K562 (cell line): ENCODE results near the gene ABLIM2. TPM values are rescaled to one million over a fixed set of nuclear protein-coding genes. Genes with fewer than 3 reads are reported as not detected.

ENCODE experiments used
- ATF4 ChIP-seq: fragments of 450-650 bp; formaldehyde crosslinking; IDR thresholded peaks from 2 replicates; pipeline ENCODE4 v1.4.0; 2022; ENCODE audit warnings: mild to moderate bottlenecking, moderate library complexity
- CHD1 ChIP-seq: fragments of 200-600 bp; sonication (generic); IDR thresholded peaks from one replicate; pipeline ENCODE4 v1.6.1; 2012; ENCODE audit warnings: mild to moderate bottlenecking, moderate library complexity, low read length, inconsistent platforms
- DLX4 ChIP-seq: fragments of 250-450 bp; sonication (Bioruptor Pico); IDR thresholded peaks from 2 replicates; pipeline ENCODE4 v1.6.1; 2021; ENCODE audit warnings: mild to moderate bottlenecking
- HMGXB4 ChIP-seq: sonication (generic); formaldehyde crosslinking; IDR thresholded peaks from 2 replicates; pipeline ENCODE4 v1.8.1; 2023; ENCODE audit warnings: mild to moderate bottlenecking, missing genetic modification reagents
- LEF1 ChIP-seq: fragments of 450-650 bp; IDR thresholded peaks from 2 replicates; pipeline ENCODE4 v1.6.1; 2016; ENCODE audit warnings: mild to moderate bottlenecking
- MTA2 ChIP-seq: fragments of 450-650 bp; IDR thresholded peaks from 2 replicates; pipeline ENCODE4 v1.6.1; 2016; ENCODE audit warnings: low read depth
- NCOA2 ChIP-seq, 2 experiments: fragments of 450-650 bp; IDR thresholded peaks; 2 replicates each; pipeline ENCODE4 v1.6.1; 2018; ENCODE audit warnings: mild to moderate bottlenecking in 2 of 2, moderate library complexity in 1 of 2; ENCODE audit not compliant: partially characterized antibody in 2 of 2
- PRMT5 ChIP-seq: sonication (generic); formaldehyde crosslinking; IDR thresholded peaks from 2 replicates; pipeline ENCODE4 v1.5.0; 2020; ENCODE audit warnings: missing genetic modification reagents
- SETDB1 ChIP-seq: IDR thresholded peaks from one replicate; pipeline ENCODE4 v1.6.1; 2012; ENCODE audit warnings: low read length, control low read depth, inconsistent platforms
- TAF1 ChIP-seq: IDR thresholded peaks from 2 replicates; pipeline ENCODE4 v1.6.1; 2011; ENCODE audit warnings: mild to moderate bottlenecking, low read length, moderate library complexity; ENCODE audit not compliant: insufficient read depth, control insufficient read depth, severe bottlenecking; ENCODE audit errors: extremely low read depth
- ZNF212 ChIP-seq: fragments of 450-650 bp; formaldehyde crosslinking; IDR thresholded peaks from 2 replicates; pipeline ENCODE4 v1.4.0; 2020; ENCODE audit warnings: mild to moderate bottlenecking
- ZNF232 ChIP-seq: sonication (generic); formaldehyde crosslinking; IDR thresholded peaks from 2 replicates; pipeline ENCODE4 v1.8.0; 2022; ENCODE audit warnings: mild to moderate bottlenecking, missing genetic modification reagents
- ZNF3 ChIP-seq: fragments of 250-450 bp; sonication (Bioruptor Pico); IDR thresholded peaks from 2 replicates; pipeline ENCODE4 v1.5.0; 2021; ENCODE audit warnings: mild to moderate bottlenecking, moderate library complexity
- ZNF41 ChIP-seq: fragments of 250-450 bp; sonication (Bioruptor Pico); conservative IDR thresholded peaks from 2 replicates; pipeline ENCODE4 v1.4.0; 2020; ENCODE audit warnings: mild to moderate bottlenecking
- ZNF695 ChIP-seq: fragments of 450-650 bp; formaldehyde crosslinking; IDR thresholded peaks from 2 replicates; pipeline ENCODE4 v1.4.0; 2020; ENCODE audit warnings: mild to moderate bottlenecking, moderate library complexity
- ZZZ3 ChIP-seq: fragments of 450-650 bp; IDR thresholded peaks from 2 replicates; pipeline ENCODE4 v1.6.1; 2016; ENCODE audit warnings: antibody characterized with exemption, mild to moderate bottlenecking, moderate library complexity
- polyA plus RNA-seq, 8 experiments: library from polyadenylated mRNA; depleted of rRNA in 4 of 8; stranded (reverse) in 5 of 8; unstranded in 3 of 8; fragments of >200 nt; fragmentation: Nextera tagmentation in 2 of 8; fragmentation: Illumina TruSeq in 1 of 8; extraction: Ambion mirVana in 2 of 8; extraction: Trizol in 1 of 8; gene quantifications; 2 replicates each; pipeline versions ENCODE4 v1.2.1 to v1.2.3, GENCODE V29; 2011 to 2014; ENCODE audit warnings: inconsistent platforms in 1 of 8, missing spikeins in 1 of 8
- total RNA-seq, 7 experiments: library from RNA; depleted of rRNA in 6 of 7; stranded (reverse); fragments of >200 nt in 6 of 7; fragmentation: Illumina TruSeq in 2 of 7; extraction: Trizol in 2 of 7; gene quantifications; 2 replicates each; pipeline versions ENCODE4 v1.2.1 to v1.2.3, GENCODE V29; 2011 to 2021; ENCODE audit warnings: low replicate concordance in 1 of 7
- TF ChIP-seq, protein P1 (sequence below): fragments of 250-450 bp; sonication (Bioruptor Pico); IDR thresholded peaks from 2 replicates; pipeline ENCODE4 v1.4.0; 2020
- TF ChIP-seq, protein P2 (sequence below), 2 experiments: IDR thresholded peaks; 2 replicates each; pipeline ENCODE4 v1.6.1; 2011; ENCODE audit warnings: borderline replicate concordance in 1 of 2, control low read depth in 1 of 2, low read depth in 1 of 2, low read length in 1 of 2, mild to moderate bottlenecking in 1 of 2, mixed read lengths in 1 of 2, moderate library complexity in 1 of 2; ENCODE audit not compliant: insufficient read depth in 1 of 2, insufficient read length in 1 of 2, poor library complexity in 1 of 2, severe bottlenecking in 1 of 2; ENCODE audit errors: extremely low read depth in 1 of 2

ABLIM2 gene
- total and polyA plus RNA-seq, 9 of the 15 experiments (the other 6 are each of a cell fraction or from before 2014, with no cell fraction given), result not detected

- TF ChIP-seq HMGXB4 (CRISPR knock-in tag) (no peak), ZNF212 (CRISPR knock-in tag) (no peak), SETDB1 (no peak), ZNF41 (CRISPR knock-in tag) (no peak), LEF1 (peak; percentile 45; the same call in 1 of the 2 replicates), ZNF232 (no peak), ZNF695 (CRISPR knock-in tag) (no peak), TAF1 (no peak), MTA2 (no peak), ZNF3 (no peak), ATF4 (CRISPR knock-in tag) (no peak), DLX4 (no peak), ZZZ3 (no peak), NCOA2 (IDR thresholded peaks at IDR 0.05; ENCODE audit: partially characterized antibody in 2 of 2) (no peak), CHD1 (no peak), PRMT5 (no peak)
- TF ChIP-seq, protein P1, sequence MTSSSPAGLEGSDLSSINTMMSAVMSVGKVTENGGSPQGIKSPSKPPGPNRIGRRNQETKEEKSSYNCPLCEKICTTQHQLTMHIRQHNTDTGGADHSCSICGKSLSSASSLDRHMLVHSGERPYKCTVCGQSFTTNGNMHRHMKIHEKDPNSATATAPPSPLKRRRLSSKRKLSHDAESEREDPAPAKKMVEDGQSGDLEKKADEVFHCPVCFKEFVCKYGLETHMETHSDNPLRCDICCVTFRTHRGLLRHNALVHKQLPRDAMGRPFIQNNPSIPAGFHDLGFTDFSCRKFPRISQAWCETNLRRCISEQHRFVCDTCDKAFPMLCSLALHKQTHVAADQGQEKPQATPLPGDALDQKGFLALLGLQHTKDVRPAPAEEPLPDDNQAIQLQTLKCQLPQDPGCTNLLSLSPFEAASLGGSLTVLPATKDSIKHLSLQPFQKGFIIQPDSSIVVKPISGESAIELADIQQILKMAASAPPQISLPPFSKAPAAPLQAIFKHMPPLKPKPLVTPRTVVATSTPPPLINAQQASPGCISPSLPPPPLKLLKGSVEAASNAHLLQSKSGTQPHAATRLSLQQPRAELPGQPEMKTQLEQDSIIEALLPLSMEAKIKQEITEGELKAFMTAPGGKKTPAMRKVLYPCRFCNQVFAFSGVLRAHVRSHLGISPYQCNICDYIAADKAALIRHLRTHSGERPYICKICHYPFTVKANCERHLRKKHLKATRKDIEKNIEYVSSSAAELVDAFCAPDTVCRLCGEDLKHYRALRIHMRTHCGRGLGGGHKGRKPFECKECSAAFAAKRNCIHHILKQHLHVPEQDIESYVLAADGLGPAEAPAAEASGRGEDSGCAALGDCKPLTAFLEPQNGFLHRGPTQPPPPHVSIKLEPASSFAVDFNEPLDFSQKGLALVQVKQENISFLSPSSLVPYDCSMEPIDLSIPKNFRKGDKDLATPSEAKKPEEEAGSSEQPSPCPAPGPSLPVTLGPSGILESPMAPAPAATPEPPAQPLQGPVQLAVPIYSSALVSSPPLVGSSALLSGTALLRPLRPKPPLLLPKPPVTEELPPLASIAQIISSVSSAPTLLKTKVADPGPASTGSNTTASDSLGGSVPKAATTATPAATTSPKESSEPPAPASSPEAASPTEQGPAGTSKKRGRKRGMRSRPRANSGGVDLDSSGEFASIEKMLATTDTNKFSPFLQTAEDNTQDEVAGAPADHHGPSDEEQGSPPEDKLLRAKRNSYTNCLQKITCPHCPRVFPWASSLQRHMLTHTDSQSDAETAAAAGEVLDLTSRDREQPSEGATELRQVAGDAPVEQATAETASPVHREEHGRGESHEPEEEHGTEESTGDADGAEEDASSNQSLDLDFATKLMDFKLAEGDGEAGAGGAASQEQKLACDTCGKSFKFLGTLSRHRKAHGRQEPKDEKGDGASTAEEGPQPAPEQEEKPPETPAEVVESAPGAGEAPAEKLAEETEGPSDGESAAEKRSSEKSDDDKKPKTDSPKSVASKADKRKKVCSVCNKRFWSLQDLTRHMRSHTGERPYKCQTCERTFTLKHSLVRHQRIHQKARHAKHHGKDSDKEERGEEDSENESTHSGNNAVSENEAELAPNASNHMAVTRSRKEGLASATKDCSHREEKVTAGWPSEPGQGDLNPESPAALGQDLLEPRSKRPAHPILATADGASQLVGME, result no peak
- TF ChIP-seq, protein P2, sequence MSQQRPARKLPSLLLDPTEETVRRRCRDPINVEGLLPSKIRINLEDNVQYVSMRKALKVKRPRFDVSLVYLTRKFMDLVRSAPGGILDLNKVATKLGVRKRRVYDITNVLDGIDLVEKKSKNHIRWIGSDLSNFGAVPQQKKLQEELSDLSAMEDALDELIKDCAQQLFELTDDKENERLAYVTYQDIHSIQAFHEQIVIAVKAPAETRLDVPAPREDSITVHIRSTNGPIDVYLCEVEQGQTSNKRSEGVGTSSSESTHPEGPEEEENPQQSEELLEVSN (IDR thresholded peaks at IDR 0.05; ENCODE audit: borderline replicate concordance in 1 of 2, extremely low read depth in 1 of 2, insufficient read depth in 1 of 2, insufficient read length in 1 of 2, low read depth in 1 of 2, low read length in 1 of 2, poor library complexity in 1 of 2, severe bottlenecking in 1 of 2), result no peak
Measured at GRCh38 chr4:8191136-8191747, 32.6 kb upstream of the ABLIM2 start (continued).
